AG08396 (cell line): ENCODE results near the gene TACR1.

ENCODE experiments used
- DNase-seq: peaks from one replicate; pipeline ENCODE4 v3.0.0; 2012; ENCODE audit warnings: low spot score, mixed read lengths

The TACR1 gene

DNA sequence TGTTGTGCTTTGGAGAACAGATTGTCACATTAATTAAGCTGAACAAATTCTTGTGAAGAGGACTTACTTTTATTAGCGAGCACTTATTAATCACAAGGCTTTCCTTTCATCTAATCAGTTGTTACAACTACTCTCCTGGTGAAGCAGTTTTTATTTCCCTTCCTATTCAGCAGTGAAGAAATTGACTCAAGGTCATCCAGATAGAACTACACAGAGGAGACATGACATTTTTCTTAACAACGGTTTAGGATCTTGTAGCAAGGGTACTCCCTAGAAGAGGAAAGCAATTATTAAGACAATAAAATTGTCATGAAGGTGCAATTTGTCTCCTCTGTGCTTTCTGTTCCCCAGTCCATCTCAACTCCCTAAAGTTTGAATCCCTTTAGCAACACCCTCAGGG lies 179.5 kb downstream of the TACR1 start:
- DNase-seq: no peak

DNA sequence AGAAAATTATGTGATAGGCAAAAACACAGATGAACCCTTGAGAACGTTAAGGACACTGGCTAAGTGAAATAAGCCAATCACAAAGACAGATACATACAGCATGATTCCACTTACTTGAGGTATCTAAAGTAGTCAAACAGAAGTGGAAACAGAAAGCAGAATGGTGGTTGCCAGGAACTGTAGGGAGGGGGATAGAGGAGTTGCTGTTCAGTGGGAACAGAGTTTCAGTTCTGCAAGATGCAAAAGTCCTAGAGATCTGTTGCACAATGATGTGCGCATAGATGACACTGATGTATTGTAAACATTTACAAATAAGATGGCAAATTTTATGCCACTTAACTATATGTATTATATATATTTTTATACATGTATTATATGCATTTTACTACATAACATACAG lies 181.2 kb downstream of the TACR1 start:
- no peak for DNase-seq

DNA sequence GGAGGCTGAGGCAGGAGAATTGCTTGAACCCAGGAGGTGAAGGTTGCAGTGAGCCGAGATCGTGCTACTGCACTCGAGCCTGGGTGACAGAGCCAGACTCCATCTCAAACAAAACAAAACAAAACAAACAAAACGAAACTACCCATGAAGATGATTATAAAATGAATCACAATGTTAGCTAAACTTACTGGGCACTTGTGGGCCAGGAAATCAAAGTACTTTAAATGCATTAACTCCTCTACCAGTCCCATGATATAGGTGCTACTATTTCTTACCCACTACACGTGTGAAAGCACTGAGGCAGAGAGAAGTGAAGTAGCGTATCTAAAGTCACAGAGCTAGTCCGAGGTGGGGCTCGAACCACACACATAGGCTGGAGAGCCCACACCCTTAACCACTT lies 187.2 kb downstream of the TACR1 start:
- no peak for DNase-seq

DNA sequence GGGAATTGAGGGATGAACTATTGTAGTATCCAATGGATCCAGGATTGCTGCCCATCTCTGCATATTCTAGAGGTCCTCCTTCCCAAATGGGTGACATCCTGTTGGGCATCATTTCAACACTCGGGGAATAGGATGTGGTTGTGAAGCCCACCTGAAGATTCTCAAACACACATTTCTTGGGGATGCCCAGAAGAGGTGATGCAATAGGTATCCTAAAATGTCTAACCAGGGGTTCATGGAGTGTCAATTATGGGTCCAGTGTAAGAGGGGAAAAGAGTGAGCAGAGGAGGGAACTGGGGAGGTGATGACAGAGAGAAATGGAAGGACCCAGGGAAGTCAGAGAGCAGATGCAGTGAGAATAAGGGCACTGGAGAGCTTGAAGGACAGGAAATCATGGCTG lies 188.7 kb downstream of the TACR1 start:
- DNase-seq: no peak

DNA sequence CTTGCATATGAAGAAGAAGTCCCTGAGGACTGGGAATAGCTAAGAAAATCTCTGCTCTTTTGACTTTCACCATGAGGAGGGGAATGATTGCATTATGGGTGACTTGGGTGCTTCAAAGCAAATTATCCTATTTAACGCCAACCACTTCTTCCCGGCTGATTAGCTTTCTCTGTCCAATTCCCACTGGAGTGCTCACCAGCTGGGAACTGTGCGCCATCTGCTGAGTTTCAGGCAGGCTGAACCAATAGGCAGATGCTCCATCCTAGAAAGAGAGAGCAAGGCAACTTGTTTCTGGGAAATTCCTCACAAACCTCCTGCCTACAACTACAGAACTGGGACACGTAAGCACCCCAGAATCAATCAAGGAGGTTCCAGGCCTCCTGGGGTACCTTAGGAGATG lies 191.5 kb downstream of the TACR1 start:
- DNase-seq: no peak

DNA sequence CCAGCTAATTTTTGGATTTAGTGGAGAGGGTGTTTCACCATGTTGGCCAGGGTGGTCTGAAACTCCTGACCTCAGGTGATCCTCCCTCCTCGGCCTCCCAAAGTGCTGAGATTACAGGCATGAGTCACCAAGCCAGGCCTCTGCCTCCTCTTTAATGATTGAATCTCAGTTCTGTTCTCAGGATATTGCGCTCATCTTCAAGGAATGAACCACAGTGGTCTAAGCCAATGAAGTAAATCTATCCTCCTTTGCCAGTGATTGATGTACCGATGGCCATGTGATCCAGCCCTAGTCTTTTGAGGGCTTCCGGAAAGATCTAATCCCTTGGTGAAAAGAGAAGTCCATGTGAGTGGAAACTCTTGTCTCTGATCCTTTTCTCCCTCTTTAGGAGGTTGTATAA lies 192.3 kb downstream of the TACR1 start:
- no peak for DNase-seq

DNA sequence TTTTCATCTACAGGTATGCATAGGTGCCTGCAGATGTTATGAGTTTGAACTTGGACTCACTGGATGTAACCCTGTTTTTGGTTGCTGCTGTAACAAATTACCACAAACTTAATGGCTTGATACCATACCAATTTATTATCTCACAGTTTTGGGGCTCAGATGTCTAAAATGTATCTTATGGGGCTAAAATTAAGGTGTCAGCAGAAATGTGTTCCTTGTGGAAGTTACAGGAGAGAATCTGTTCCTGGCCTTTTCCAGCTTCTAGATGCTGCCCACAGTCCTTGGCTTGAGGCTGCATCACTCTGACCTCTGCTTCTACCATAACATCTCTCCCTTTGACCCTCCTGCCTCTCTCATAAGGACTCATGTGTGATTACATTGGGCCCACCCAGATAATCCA lies 193.3 kb downstream of the TACR1 start:
- no peak for DNase-seq

DNA sequence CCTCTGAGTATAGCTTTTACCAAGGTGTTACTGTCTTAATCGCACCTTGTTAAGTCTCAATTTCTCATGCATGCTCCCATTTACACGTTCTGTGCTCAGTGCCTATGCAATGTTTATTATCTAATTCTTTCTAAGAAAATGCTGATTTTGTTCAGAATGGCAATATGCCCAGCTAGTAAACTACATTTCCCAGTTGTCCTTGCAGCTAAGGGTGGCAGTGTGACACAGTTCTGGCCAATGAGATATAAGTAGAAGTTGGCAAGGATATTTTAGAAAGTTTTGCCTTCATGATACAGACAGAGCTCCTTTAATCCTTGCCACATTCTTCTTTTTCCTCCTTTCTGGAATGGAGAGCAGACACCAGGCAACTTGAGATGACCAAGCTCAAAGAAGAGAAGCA lies 195.5 kb downstream of the TACR1 start:
- no peak for DNase-seq

DNA sequence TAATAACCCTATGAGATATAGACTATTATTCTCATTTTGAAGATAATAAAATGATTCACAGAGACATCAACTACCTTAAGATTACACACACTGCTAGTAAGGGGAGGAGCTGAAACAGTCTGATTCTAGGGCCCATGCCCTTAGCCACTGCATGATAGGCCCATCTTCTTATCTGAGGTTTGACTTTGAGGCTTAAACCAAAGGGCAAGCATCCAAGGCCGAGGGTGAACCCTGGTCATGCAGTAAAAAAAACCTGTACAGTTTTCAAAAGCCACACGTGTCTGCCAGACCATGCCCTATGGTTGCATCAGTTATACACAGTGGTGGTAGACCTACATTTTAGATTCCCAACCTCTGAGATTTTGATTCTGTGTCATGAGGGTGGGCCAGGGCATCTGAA lies 196.0 kb downstream of the TACR1 start:
- no peak for DNase-seq

DNA sequence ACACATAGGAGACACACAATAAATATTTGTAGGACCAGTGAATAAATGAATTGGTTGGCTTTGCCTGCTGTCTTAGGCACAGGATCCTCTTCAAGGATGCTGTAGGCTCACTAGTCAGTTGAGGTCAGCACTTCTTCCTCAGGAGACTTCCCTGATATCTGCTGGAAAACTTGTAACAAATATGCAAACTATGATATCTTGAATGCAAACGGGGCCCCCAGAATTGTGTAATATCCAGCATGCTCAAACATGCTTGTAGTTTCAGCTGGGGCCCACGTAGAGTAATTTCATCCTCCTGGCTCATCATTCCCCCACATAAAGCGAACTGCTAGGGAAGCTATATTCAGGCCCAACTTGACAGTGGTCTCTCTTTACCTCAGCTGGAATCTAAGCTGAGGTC lies 197.3 kb downstream of the TACR1 start:
- DNase-seq: no peak

DNA sequence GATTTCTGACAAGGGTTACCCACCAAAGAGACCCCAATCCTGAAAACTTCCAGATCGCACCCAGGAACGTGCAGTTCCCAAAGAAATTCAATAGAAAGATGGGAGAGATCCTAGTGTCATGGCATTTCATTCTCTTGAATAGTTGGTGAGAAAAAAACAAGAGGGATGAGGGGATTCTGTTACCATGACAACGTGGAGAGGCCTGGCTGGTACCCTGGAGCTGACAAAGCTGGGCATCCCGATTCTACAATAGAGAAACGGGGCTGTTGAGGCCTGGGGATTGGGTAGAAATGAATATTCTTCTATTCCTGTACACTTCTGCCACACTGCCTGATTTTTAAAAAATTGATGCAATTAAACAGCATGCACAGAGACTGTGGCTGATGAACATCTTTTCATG lies 199.9 kb downstream of the TACR1 start:
- DNase-seq: no peak
